ENCODE data around the gene PON1.

Gene PON1

DNA sequence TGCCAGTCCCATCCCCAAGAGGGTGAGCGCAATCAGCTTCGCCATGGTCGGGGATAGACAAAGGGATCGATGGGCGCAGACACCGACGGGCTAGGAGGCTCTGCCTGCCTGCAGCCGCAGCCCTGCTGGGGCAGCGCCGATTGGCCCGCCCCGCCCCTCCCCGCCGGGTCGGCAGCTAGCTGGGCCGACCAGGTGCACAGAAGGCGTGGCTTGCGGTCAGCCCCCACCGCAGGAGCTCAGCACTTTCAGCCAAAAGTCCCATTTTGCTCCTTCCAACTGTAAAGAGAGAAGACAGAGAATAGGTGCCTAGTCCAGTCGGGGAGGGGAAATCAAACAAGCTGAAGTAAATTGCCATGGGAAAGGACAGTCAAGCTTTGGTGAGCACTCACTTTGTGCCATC is at the start of gene PON1:
Gene PON1, minus strand, starts transcription at position 102 of the 400 bp plus-strand sequence. Its CDS starts 57 bp downstream, at position 45.
- DNase-seq, result no peak

DNA sequence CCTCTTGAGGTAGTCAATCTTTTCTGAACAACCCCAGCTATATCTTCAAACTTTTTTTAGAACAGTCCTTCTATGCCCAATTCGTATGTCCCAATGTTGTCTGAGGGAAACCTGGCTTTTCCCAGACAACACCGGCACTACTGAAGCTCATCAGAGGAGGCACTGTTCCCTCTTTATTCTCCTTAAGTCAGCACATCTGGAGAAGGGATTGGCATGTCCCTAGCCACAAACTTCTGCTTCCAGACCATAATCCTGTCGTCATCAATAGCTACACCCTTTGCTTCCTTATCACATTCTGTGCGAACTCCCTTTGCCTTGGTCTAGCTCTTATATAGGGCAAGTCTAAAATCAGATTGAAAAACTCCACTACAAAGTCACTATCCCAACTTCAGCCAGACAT is 49.0 kb upstream of the PON1 start:
- DNase-seq, result no peak

DNA sequence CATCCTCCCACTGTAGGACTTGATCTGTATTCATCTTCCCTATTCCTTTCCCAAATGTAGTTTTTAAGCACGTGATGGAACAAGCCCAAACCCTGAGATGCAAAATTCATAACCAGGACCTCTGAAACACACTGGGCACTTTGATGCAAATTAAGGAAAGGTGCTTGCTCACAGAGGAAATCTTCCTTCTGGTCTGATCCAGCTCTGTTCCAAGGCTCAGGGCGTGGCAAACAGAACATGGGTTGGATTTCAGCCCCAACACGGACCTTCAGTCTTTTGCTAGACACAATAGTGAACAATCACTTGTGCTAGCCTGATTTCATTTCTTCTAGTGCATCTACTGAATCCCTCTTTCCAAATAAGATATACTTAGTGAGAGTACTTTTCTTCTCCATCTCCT is 43.9 kb upstream of the PON1 start:
- no peak for DNase-seq

DNA sequence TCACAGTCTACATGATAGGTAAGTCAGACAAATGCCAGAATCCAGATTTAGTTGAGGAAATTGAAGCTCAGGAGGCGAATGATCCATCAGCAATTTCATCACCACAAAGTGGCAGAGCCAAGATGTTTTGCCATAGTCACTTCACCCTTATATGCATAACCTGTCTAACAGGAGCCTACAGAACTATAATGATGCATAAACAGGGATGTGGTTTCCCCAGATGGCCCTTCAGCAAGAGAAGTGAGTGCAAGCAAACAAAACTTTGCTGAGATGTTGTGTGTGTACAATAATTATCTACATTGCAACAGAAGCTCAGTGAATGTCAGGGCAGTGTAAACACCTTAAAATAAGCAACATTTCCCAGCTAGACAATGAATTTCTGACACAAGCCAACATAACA is 43.3 kb upstream of the PON1 start:
- no peak for DNase-seq

DNA sequence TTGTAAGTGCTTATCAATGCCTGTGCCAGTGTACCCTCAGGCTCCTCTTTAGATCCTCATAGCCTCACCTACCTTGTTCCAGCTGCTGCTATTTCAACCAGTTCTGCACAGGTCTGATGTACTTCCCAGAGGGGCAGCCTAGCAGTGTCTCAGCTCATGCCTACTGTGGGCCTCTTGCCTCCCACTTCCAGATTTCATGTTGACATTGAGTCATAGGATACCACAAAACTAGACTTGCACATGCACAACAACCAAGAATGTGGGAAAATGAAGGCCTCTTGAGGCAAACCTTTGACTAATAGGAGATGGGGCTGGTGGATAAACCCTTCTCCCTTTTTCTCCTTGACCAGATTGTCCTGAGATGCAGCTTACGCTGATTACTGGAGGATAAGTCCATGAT is 40.8 kb upstream of the PON1 start:
- DNase-seq, result no peak

DNA sequence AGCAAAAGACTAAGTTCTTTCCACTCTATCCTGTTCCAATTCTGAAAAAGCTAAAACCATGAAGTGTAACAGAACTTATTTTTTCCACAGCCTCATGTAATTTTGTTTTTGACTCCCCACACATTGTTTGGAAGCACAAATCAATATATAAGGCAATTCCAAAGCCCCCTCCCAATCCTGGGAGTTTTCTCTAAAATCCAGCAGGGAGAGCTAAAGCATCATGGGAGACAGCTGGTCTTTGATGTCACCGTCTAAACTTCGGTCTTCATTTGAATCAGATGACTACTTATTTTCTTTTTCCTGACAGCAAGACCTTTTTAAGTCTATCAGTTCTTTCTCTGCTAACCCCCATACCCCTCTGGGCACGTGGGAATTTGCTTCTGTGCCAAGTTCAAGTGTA is 33.3 kb upstream of the PON1 start:
- DNase-seq, result no peak

DNA sequence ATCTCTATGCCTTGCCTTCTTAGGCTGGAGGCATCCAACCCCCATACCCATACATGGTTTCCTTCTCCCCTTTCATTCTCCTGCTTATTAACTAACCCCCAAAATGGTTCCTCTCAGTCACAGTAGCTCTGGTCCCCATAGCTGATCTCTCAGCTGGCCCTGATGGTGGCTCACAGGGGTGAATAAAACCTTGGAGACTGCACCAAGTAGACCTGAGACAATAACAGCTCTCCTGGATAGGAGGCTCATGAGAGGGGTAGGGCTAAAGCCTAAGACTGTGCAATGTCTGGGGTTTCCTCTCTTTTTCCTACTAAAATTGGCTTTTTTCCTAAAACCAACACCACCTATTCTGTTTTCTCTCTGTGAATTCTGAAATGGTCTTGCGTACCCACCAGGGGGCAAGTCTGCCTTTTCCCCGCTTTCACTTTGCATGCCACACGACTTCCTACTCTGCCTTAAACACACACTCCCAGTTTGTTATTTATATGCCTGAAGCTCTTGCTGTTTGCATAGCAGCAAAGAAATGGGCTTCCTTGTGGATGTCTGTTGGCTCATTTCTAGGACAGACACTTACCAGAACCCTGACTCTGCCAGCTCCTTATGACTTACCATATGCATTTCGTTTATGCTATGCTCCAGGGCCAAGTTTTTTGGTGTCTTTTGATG is 18.4 kb upstream of the PON1 start:
- DNase-seq, result no peak

DNA sequence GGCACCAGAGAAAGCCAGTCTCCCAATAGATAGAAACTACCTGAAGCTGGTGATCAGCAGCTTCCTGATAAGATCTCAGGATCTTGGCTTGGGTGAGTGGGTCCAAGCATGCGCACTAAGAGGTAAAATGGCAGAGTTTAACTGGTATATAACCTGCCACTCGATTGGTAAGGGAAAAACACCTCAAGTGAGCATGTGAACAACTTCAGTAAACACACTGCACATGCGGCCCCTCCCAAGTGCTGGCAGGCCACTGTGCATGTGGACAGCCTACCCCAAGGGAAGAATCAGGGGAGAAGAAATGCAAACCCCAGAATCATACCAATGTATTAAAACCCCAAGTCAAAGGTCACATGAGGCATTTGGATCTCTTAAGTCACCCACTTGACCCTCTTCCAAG is 17.7 kb upstream of the PON1 start:
- no peak for DNase-seq

DNA sequence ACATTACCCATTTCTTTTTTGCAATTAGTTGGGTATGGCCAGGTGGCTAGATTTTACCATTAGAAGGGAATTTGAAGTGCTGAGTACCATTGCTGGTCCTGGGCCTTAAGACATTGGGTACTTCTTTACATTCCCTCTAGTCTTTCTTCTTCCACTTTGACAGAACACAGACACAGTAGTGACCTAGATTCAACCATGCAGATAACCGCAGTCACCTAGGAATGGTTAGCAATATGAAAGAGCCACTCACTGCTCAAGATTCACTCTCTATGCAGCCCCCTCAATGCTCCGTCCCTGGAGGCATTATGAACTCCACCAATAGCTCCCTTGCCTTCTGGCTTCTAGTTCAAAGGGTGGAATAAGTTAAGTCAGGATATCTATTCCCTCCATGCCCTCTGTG is 16.2 kb upstream of the PON1 start:
- no peak for DNase-seq

DNA sequence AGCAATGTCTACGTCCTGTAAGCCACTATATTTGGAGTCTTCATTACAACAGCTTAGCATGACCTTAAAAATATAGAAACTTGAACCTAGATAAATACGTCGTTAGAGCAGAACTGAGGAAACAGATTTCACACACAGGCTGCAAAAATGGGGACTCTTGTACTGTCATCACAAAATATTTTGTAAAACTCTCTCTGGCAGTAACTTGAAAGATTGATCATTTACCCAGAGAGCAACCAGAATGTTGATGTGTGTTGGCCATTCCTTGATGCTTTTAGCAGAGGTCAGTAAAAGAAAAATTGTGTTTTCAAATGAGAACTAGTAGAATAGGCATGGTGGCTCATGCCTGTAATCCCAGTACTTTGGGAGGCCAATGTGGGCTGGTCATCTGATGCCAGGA is 14.5 kb upstream of the PON1 start:
- DNase-seq, result no peak

DNA sequence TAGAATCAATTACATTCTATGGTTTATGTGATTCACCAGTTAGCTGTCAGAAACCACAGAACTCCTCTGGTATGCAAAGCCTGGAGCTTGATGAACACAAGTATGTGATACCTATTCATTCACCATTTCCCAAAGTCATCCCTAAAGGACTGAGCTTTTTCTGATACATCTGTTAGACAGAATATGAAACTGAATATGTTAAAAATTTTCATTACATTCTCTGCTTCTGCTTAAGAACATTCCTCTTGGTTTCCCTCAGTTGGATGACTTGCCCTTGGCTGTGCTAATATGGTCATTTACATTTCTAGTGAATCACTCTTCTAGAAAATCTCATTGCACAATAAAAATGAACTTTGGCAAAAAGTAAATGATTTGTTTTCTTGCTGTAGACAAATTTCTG is 10.8 kb upstream of the PON1 start:
- no peak for DNase-seq

DNA sequence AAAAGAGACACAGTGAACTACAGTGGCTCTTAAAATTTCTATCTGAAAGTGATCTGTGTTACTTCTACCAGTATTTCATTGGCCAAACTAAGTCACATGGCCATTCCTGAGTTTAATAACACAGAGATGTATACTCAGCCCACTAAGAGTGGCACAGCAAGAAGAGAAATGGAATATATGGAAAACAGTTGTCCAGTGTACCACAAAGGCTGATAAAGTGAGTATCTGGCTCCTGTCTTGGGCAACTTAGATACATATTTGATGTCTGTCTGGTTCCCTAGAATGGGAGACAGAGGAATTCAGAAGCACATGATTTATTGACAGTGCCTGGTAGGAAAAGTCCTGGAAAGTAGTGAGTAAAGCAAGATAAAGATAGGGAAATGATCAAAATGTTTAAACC is 10.1 kb upstream of the PON1 start:
- DNase-seq, result no peak

DNA sequence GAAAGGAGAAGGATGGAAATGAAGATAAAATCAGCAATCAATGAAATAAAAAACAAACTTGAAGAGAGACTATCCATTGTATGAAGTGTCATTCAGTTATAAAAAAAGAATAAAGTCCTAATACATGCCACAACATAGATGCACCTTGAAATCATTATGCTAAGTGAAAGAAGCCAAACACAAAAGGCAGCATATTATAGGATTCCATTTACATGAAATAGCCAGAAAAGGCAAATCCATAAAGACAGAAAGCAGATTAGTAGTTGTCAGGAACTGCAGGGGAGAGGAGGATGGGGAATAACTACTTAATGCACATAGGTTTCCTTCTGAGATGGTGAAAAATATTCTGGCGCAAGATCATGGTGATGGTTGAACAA is 6.6 kb upstream of the PON1 start:
- no peak for DNase-seq

DNA sequence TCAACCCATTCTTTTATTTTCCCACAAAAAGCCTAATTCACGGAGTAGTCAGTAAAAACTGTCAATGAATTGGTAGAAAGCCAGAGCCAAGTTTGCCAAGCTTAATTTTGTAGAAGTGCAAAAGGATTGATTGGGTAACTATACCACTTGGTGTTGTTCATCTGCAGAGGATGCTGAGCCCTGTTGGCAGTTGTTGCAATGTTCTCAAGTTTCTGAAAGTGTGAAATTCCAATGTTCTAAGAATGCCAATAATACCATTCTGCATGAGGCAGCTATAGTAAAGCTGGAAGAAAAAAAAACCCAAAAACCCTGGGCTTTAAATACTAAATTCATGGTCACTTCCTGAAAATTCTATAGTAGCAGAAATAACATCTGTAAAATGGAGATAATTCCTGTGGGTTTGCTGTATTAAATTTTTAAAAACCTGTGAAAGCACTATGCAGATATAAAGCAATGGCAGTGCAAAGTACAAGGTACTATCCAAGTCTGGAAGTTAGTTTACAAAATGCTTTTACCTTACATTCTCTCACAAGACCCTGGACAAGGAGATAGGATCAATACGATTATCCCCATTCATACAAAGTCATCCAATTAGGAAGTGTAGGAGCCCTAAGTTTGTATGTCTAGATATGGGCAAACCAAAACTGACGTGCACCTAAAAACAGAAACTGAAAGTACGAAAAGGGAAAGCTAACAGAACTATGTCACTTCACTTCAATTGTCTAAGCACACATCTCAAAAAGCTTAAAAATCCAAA is 6.0 kb upstream of the PON1 start:
- DNase-seq, result no peak

DNA sequence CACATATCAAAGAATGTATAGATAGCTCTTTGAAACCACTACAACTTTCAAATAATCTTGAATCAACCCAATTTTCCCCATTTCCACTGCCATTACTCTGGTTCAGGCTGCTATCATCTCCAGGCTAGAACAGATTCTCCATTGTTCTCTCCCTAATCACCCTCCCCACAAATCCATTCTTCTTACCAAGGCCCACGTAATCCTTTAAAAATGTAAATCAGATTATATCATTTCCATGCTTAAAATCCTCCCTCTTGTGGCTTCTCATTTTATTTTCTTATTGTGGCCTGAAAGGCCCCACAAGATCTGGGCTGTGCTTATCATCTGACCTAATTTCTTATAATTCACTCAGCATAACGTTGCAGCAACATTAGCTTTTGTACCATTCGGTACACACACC is 3.0 kb upstream of the PON1 start:
- DNase-seq, result no peak

DNA sequence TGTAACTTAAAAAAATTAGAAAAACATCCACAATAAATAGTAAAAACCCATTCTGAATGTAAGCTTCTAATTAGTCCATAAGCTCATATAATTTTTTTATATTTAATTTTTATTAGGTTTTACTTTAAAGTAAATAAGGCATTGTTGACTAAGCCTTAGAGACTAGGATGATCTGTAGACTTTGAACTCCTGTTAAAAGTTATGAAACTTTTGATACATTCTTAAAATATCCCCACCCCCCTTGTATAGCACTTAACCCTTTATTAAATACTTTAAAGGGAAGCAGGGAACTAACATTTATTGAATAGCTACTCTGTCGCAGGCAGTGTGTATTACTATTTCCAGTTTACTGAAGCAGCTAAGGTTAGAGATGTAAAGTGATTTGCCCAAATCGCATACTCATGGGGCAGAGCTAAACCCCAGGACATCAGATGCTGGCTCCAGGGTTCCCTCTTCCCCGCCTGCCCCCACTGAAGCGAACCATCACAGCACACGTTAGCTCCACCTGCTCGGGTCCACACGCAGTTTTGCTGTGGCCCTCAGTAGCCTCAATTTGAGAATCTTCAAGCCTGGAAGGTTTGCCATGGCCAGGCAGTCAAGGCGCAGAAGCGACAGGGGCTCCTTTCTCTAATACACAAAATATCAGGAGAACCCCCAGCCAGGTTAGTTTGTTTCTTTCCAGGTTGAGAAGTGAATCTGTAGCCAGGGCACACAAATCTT is 762 bp downstream of the PON1 start:
- no peak for DNase-seq

DNA sequence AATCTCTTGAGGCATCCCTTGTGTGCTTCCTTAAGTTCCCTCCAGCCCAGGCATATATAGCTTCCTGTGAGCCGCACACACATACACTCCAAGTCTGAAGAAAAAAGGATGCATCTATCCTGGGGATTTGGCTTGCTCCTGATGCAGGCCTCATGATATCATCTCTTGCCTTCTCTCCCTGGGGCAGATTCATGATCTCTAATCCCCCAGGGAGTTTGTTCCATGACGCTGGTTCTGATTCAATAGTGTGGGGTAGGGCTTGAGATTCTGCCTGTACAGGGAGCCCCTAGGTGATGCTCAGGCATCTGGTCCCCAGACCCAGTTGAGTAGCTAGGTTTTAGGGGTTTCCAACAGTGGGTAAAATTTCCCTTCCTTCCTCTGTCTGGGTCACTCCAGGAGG is 1.5 kb downstream of the PON1 start:
- no peak for DNase-seq

DNA sequence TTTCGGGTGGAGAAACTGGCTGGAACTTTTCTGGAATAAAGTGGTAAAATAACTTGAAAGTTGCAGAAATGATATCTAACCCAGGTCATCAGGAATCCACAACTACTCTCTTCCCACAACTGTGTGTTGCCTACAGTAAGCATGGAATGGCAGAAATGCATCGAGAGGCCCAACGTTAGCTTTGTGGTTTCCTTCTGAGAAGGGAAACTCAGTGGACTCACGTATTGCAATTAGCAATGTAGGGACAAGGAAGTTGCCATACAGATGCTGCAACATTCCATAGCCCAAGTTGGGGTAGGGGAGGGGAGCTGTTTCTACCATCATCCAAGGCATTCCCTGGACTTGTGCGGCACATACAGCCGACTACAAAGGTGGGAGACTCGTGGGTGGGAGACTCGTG is 1.9 kb downstream of the PON1 start:
- no peak for DNase-seq

DNA sequence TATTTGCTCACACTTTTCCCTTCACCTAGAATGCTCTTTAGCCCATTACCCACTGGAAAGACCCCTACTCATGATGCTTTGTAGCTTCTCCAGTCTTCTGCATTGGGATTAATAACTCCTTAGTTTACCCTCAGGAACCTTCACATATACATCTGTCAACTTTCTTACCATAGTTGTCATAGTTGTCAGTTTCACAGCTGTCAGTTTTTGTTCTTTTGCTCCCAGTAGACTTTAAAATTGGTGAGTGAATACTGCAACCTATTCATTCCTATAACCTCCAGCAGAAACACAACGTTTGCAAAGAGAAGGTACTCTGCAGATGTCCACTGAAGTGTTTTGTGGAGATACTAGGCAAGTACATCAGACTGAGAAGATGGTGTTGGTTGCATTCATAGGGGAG is 2.6 kb downstream of the PON1 start:
- DNase-seq, result no peak

DNA sequence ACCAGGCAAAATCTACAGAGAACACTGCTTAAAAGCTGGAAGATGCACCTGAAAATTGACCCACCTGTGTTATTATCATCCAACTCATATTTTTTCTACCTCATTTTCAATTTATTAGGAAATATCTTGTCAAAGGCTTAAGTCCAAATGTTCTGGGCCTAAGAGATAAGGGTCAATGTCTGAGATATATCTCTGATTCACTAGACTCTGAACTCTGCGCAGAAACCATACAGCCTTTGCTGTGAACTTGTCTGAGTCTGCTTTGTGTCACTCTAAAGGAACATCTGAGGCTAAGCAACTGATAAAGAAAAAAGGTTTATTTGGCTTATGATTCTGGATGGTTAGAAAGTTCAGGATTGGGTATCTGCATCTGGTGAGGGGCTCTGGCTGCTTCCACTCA is 3.7 kb downstream of the PON1 start:
- DNase-seq, result no peak

DNA sequence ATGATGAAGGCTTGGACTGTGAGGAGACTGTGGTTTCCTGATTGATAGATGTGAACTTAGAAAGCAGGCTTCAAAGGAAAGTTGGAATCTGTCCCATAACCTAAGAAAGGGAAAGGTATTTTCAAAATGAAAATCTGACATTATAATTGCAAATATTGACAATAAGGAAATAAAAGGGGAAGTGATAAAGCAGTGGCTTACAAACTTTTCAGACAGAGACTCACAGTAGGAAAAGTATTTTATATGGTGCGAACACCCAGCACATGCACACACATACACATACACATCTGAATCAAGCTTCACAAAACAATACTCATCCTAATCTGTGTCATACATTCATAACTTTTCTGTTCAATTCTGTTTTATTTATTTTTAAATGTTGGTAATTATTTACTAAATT is 4.8 kb downstream of the PON1 start:
- DNase-seq, result no peak

DNA sequence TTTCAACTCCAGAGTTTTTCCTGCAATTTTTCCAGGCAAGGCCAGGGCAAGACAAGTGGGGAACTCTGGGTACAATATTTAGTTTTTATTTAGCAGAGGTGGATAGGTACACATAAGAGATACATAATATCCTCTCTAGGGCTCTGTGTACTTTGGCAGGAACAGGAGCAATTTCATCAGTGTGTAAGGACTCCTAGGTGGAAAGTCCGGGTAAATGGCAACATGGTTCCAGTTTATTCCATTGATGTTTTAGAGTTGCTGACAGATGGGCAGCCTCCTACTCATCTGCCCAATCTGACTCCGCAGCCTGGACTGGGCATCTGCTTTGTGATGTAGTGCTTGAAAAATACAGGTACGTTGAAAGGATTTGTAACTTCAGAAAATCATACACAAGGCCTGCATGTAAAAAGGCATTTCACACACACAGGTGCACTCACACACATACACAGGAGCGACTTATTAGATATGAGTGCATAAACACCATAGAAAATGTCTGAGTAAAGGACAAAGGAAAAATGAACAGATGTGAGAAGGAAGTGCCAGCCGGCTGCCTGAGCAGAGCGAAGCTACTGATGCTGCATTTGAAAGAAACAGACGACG is 5.7 kb downstream of the PON1 start:
- no peak for DNase-seq

DNA sequence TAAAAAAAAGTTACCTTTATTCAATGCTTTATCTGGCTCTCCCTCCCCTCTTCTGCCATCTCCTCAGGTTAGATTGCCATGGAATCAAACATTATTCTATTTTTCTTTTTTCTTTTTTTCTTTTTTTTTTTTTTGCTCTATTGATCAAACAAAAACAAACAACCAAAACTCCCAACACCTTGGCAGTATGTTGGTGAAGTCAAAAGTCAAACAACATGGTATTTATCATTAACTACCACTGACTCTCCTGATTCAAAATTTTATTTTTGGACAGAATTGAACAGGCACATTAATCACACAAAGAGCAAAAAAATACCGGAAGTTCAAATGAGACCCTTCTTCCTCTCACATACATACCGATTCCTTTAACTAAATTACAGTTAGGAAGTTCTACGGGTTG is 6.4 kb downstream of the PON1 start:
- no peak for DNase-seq

DNA sequence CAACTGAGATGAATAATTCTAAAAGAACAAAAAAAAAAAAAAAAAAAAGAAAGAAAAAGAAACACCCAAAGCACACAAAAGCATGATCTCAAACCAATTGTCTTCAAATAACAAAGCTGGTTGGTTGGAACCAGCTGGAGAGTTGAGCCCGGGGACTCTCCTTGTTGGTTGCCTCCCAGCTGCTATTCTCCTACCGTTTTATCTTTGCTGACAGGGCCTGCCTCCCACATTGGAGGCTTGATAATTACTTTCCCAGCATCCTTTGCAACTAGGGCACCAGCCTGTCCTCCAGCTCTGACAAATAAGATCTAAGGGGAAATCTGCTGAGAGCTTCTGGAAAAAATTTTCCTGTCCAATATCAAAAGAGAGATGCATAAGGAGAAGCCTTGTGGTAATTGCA is 6.8 kb downstream of the PON1 start:
- no peak for DNase-seq

All from midbrain (tissue), 1 donor.